ENCODE measurements around the gene GGA2. TPM values are rescaled to one million over a fixed set of nuclear protein-coding genes. Genes with fewer than 3 reads are reported as not detected.

GGA2 gene
- total RNA-seq, 1 experiment from 2014 or later, result 90.4 TPM

GRCh38 chr16:23508589-23509440 lies 1.5 kb downstream of the GGA2 start:
- Mint-ChIP-seq H3K27me3 (ENCODE audit: unreplicated experiment) (no peaks in the 10 kb centered on the region), H3K4me3 (ENCODE audit: low read depth, unreplicated experiment) (peak overlapping the region; percentile 86), H3K9me3 (ENCODE audit: low read depth, unreplicated experiment) (no peaks in the 10 kb centered on the region), H3K4me1 (ENCODE audit: low read depth, unreplicated experiment) (peaks cover 42% of the 10 kb centered on the region), H3K36me3 (ENCODE audit: insufficient read depth, unreplicated experiment) (peaks cover 32% of the 10 kb centered on the region), H3K27ac (ENCODE audit: unreplicated experiment) (peak overlapping the region; percentile 40)
- DNase-seq, result no peak
- TF ChIP-seq CTCF (IDR thresholded peaks at IDR 0.05; ENCODE audit: unreplicated experiment), result no peak
- BruUV-seq (replicated peaks), result no TSS peak
- intact Hi-C loops (cut with micrococcal nuclease; ENCODE audit: unreplicated experiment), result loop anchor here (10.0 kb wide), 1 partner anchor 324 kb away; the partner anchor contains the start of gene SCNN1G
- CTCF ChIA-PET, result interaction anchor here (0.6 to 1.2 kb wide), 4 partner anchors 9 to 49 kb away, joined by 3 read pairs; partner anchors contain the start of genes EARS2 and UBFD1

DNA sequence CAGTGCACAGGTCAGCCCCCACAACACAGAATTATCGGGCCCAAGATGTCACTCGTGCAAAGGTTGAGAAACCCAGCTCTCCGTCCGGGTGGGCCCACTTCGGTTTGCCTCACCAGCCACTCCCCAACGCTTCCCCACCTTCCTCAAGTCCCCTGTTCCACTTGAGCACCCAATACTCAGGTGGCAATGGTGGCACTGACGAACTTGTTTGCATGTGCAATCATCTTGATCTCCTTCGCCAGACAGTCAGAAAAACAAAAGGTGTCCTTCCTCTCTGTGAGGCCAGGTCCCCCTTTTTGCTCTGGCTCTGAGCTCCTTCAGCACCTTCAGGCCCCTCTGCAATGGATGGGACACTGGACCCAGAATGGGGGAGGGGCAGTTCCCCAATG lies 3.7 kb downstream of the GGA2 start:
- CTCF ChIA-PET, result no interaction called here
- Mint-ChIP-seq H3K36me3 (ENCODE audit: insufficient read depth, unreplicated experiment) (peaks cover 32% of the 10 kb centered on the region), H3K27me3 (ENCODE audit: unreplicated experiment) (no peaks in the 10 kb centered on the region), H3K4me3 (ENCODE audit: low read depth, unreplicated experiment) (no peak overlapping the region), H3K4me1 (ENCODE audit: low read depth, unreplicated experiment) (peaks cover 42% of the 10 kb centered on the region), H3K9me3 (ENCODE audit: low read depth, unreplicated experiment) (no peaks in the 10 kb centered on the region), H3K27ac (ENCODE audit: unreplicated experiment) (no peak overlapping the region)
- intact Hi-C loops (cut with micrococcal nuclease; ENCODE audit: unreplicated experiment), result loop anchor here (10.0 kb wide), 1 partner anchor 322 kb away; the partner anchor contains the start of gene SCNN1G
- no peak for DNase-seq
- BruUV-seq (replicated peaks), result no TSS peak
- no peak for TF ChIP-seq CTCF (IDR thresholded peaks at IDR 0.05; ENCODE audit: unreplicated experiment)

- H3K9me3 Mint-ChIP-seq (ENCODE audit: low read depth, unreplicated experiment), result no peaks in the 10 kb centered on the region
- no peak for TF ChIP-seq CTCF (IDR thresholded peaks at IDR 0.05; ENCODE audit: unreplicated experiment)
- peaks cover 25% of the 10 kb centered on the region for H3K36me3 Mint-ChIP-seq (ENCODE audit: insufficient read depth, unreplicated experiment)
- no TSS peak for BruUV-seq (replicated peaks)
- H3K27ac Mint-ChIP-seq (ENCODE audit: unreplicated experiment), result no peak overlapping the region
- DNase-seq, result no peak
- no peak overlapping the region for H3K4me3 Mint-ChIP-seq (ENCODE audit: low read depth, unreplicated experiment)
- no peaks in the 10 kb centered on the region for H3K27me3 Mint-ChIP-seq (ENCODE audit: unreplicated experiment)
- CTCF ChIA-PET, result interaction anchor here (0.6 to 2.3 kb wide), 3 partner anchors 13 to 638 kb away, joined by 3 to 6 read pairs (median 3); partner anchors contain the start of gene COG7
- peaks cover 41% of the 10 kb centered on the region for H3K4me1 Mint-ChIP-seq (ENCODE audit: low read depth, unreplicated experiment)
- intact Hi-C loops (cut with micrococcal nuclease; ENCODE audit: unreplicated experiment), result loop anchor here (10.0 kb wide), 1 partner anchor 321 kb away; the partner anchor contains the start of gene SCNN1G
Observed at GRCh38 chr16:23505671-23506605, 4.4 kb downstream of the GGA2 start.

DNA sequence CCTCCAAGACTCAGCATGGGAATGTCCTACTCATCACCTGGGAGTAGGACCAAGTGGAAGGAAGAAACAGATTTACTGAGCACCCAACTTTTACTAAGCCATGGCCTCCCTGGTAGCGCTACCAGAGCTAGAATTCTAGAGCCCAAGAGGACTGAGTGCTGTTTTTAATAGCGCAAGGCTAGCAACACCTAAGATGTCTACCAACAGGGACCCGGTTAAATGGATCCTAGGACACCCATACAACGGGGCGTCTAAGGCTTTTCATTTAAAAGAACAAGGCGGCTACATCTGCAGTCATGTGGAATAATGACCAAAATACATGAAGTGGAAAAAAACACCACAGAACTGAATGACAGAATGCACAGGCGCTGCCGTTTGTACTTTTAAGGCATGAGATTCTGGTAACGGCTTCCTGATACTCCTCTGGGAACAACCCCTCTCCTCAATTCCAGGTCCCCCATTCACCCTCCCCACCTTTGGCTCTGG lies 5.1 kb downstream of the GGA2 start:
- intact Hi-C loops (cut with micrococcal nuclease; ENCODE audit: unreplicated experiment), result loop anchor here (10.0 kb wide), 1 partner anchor 320 kb away; the partner anchor contains the start of gene SCNN1G
- DNase-seq, result no peak
- no peak overlapping the region for H3K4me3 Mint-ChIP-seq (ENCODE audit: low read depth, unreplicated experiment)
- peaks cover 18% of the 10 kb centered on the region for H3K36me3 Mint-ChIP-seq (ENCODE audit: insufficient read depth, unreplicated experiment)
- no TSS peak for BruUV-seq (replicated peaks)
- H3K4me1 Mint-ChIP-seq (ENCODE audit: low read depth, unreplicated experiment), result peaks cover 40% of the 10 kb centered on the region
- CTCF ChIA-PET, result interaction anchor here (0.6 to 2.3 kb wide), 4 partner anchors 13 to 637 kb away, joined by 3 to 6 read pairs (median 3); partner anchors contain the start of genes COG7, EARS2 and UBFD1
- H3K27ac Mint-ChIP-seq (ENCODE audit: unreplicated experiment), result no peak overlapping the region
- no peaks in the 10 kb centered on the region for H3K27me3 Mint-ChIP-seq (ENCODE audit: unreplicated experiment)
- no peaks in the 10 kb centered on the region for H3K9me3 Mint-ChIP-seq (ENCODE audit: low read depth, unreplicated experiment)
- TF ChIP-seq CTCF (IDR thresholded peaks at IDR 0.05; ENCODE audit: unreplicated experiment), result no peak
